HL-60 (cell line): Measurements from ENCODE around the gene LPCAT1.
"Not testable (repeated sequence)": the region's sequence is repeated elsewhere in the genome, so short reads cannot be mapped to it uniquely, and the experiment has no call there.

ENCODE experiments used
- DNase-seq, 2 experiments: peaks; one replicate each; pipeline ENCODE4 v3.0.0-alpha.2; 2010 to 2020; ENCODE audit warnings: low read depth in 1 of 2, low spot score in 1 of 2
- H3K27ac ChIP-seq: fragments of 250-450 bp; sonication (Bioruptor Pico); replicated peaks from 2 replicates; pipeline ENCODE4 v1.5.1; 2020; ENCODE audit warnings: mild to moderate bottlenecking, moderate library complexity
- H3K27me3 ChIP-seq: fragments of 250-450 bp; sonication (Bioruptor Pico); 2 replicates; pipeline ENCODE4 v1.5.1; 2021; ENCODE audit warnings: mild to moderate bottlenecking, moderate library complexity; ENCODE audit not compliant: insufficient read depth, poor library complexity, severe bottlenecking
- H3K4me3 ChIP-seq: replicated peaks from 2 replicates; pipeline ENCODE4 v1.5.1; 2011; ENCODE audit warnings: mild to moderate bottlenecking, control low read depth, low read length; ENCODE audit not compliant: insufficient read depth
- GABPA ChIP-seq: IDR thresholded peaks from 2 replicates; pipeline ENCODE4 v1.6.1; 2012; ENCODE audit warnings: low read depth
- POLR2AphosphoS5 ChIP-seq: IDR thresholded peaks from 2 replicates; pipeline ENCODE4 v1.6.1; 2012; ENCODE audit warnings: low read depth
- SPI1 ChIP-seq: IDR thresholded peaks from 2 replicates; pipeline ENCODE4 v1.6.1; 2012; ENCODE audit warnings: low read depth, mild to moderate bottlenecking, borderline replicate concordance
- TF ChIP-seq, protein P1 (sequence below): IDR thresholded peaks from one replicate; pipeline ENCODE4 v1.5.1; 2011; ENCODE audit warnings: low read length, control low read depth, inconsistent platforms; ENCODE audit not compliant: insufficient read depth
- TF ChIP-seq, protein P2 (sequence below): IDR thresholded peaks from 2 replicates; pipeline ENCODE4 v1.6.1; 2012; ENCODE audit warnings: low read depth; ENCODE audit not compliant: insufficient replicate concordance

Gene LPCAT1

DNA sequence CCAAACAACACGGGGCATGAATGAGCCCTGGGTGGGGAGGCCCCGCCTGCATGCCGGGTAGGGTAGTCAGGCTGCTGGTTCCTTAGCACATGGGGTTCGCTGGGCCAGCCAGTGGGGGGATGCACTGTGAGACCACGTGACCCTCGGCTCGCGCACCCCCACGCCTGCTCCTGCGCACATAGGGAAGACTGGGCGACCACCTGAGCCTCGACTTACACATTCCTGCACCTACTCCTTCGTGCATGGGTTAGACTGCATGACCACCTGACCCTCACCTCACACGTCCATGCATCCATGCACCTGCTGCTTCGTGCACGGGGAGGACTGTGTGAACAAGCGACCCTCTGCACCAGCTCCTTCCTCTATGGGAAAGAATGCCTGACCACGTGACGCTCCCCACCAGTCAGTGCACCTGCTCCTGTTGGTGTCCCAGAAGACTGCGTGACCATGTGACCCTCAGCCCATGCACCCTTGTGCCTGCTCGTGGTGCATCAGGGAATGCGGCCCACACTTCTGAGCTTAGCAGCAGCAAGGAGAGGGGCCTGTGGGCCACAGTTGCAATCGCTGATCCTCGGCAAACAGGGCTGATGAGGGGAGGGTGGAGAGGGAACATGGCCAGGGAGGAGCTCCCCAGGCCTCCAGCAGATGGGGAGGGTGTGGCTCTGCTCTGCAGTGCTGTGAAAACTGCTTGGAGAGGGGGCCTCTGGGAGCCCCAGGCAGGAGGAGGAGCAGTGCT lies 18.1 kb downstream of the LPCAT1 start:
- TF ChIP-seq GABPA = no peak
- no peak for TF ChIP-seq SPI1
- TF ChIP-seq, protein P1, sequence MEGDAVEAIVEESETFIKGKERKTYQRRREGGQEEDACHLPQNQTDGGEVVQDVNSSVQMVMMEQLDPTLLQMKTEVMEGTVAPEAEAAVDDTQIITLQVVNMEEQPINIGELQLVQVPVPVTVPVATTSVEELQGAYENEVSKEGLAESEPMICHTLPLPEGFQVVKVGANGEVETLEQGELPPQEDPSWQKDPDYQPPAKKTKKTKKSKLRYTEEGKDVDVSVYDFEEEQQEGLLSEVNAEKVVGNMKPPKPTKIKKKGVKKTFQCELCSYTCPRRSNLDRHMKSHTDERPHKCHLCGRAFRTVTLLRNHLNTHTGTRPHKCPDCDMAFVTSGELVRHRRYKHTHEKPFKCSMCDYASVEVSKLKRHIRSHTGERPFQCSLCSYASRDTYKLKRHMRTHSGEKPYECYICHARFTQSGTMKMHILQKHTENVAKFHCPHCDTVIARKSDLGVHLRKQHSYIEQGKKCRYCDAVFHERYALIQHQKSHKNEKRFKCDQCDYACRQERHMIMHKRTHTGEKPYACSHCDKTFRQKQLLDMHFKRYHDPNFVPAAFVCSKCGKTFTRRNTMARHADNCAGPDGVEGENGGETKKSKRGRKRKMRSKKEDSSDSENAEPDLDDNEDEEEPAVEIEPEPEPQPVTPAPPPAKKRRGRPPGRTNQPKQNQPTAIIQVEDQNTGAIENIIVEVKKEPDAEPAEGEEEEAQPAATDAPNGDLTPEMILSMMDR = no peak
- no peak for TF ChIP-seq POLR2AphosphoS5
- H3K4me3 ChIP-seq = no peak overlapping the region
- no peak for DNase-seq
- no peaks in the 10 kb centered on the region for H3K27me3 ChIP-seq
- H3K27ac ChIP-seq = no peak overlapping the region

DNA sequence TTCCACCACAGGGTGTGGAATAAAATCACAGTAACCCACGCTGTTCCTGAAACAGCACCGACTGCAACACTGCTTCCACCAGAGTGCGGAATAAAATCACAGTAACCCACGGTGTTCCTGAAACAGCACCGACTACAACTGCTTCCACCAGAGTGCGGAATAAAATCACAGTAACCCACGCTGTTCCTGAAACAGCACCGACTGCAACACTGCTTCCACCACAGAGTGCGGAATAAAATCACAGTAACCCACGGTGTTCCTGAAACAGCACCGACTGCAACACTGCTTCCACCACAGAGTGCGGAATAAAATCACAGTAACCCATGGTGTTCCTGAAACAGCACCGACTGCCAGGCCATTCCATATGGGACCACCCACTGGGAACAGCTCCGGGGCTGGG lies 18.7 kb downstream of the LPCAT1 start:
- not testable (repeated sequence) for H3K27ac ChIP-seq, H3K27me3 ChIP-seq, DNase-seq, H3K4me3 ChIP-seq

DNA sequence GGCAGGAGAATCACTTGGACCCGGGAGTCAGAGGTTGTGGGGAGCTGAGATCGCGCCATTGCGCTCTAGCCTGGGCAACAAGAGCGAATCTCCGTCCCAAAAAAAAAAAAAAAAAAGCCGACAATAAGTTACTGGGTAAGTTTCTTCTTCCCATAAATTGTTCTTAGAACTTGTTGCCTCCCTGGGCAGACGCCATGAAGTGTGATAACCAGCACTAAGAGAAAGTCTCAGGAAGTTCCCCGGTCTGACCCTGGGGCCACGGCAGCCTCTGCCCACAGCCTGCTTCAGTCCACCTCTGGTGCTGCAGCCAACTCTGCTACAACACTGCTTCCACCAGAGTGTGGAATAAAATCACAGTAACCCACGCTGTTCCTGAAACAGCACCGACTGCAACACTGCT lies 19.1 kb downstream of the LPCAT1 start:
- H3K27ac ChIP-seq = no peak overlapping the region
- H3K27me3 ChIP-seq = no peaks in the 10 kb centered on the region
- no peak for DNase-seq
- H3K4me3 ChIP-seq = no peak overlapping the region
- TF ChIP-seq POLR2AphosphoS5 = no peak

DNA sequence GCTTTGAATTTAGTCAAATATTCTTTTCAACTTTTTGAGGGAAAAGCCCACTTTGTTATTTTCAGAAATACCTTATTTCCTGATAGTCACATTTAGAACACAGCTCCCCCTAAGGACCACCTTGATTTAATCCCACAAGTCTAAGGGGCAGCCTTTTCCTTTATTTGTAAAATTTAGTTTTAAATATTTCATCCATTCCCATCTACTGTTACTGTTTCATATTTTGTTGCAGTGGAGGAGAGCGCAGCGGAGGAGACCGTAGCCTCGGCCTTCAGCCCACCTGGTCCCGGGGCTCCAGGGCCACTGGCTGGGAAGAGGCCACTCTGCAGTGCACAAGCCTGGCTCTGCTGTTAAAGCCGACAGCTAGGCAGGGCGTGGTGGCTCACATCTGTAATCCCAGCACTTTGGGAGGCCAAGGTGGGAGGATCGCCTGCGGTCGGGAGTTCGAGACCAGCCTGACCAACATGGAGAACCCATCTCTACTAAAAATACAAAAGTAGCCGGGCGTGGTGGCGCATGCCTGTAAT lies 19.6 kb downstream of the LPCAT1 start:
- H3K27me3 ChIP-seq = no peaks in the 10 kb centered on the region
- peak overlapping the region; percentile 62 for H3K27ac ChIP-seq
- no peak overlapping the region for H3K4me3 ChIP-seq
- TF ChIP-seq GABPA (no peak), POLR2AphosphoS5 (no peak), SPI1 (no peak)
- TF ChIP-seq, protein P1 = no peak
- TF ChIP-seq, protein P2, sequence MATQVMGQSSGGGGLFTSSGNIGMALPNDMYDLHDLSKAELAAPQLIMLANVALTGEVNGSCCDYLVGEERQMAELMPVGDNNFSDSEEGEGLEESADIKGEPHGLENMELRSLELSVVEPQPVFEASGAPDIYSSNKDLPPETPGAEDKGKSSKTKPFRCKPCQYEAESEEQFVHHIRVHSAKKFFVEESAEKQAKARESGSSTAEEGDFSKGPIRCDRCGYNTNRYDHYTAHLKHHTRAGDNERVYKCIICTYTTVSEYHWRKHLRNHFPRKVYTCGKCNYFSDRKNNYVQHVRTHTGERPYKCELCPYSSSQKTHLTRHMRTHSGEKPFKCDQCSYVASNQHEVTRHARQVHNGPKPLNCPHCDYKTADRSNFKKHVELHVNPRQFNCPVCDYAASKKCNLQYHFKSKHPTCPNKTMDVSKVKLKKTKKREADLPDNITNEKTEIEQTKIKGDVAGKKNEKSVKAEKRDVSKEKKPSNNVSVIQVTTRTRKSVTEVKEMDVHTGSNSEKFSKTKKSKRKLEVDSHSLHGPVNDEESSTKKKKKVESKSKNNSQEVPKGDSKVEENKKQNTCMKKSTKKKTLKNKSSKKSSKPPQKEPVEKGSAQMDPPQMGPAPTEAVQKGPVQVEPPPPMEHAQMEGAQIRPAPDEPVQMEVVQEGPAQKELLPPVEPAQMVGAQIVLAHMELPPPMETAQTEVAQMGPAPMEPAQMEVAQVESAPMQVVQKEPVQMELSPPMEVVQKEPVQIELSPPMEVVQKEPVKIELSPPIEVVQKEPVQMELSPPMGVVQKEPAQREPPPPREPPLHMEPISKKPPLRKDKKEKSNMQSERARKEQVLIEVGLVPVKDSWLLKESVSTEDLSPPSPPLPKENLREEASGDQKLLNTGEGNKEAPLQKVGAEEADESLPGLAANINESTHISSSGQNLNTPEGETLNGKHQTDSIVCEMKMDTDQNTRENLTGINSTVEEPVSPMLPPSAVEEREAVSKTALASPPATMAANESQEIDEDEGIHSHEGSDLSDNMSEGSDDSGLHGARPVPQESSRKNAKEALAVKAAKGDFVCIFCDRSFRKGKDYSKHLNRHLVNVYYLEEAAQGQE = no peak
- DNase-seq = no peak

DNA sequence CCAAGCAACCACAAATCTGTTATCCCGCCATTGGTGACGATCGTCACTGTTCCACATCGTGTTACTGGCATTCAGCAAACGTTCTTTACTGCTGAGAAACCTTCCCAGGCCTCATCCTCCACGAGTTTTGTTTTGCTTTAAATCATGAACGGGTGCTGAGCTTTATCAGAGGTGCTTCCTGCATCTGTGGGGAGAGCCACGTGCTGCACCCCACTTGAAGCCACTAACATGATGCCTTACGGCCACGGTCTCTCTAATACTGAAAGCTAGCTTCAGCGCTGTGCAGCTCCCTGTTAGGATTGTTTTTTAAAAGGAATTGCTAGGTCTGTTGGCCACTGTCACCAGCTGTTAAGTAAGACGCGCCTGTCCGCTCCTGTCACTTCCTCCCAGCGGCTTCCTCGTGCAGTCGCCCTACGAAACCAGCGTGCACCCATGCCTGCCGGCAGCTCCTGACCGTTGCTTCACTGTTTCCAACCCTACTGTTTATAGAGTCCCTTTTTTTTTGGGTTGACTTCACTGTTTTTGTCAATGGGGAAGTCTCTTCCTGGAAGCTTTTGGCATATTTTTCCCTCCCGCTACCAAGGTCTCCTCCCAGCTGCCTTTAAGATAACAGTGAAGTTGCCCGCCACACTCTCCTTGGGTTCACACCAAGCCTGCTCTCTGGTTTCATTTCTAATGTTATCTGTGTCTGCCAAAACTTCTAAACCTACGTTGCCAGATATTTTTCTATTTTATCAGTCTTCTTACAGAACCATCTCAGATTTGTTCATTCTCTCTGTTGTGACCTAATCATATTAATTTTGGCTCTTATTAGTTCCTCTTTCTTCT lies 20.3 kb downstream of the LPCAT1 start:
- H3K4me3 ChIP-seq = no peak overlapping the region; the same call in 1 of the 2 replicates
- peak; percentile 79 to 93 for DNase-seq
- no peaks in the 10 kb centered on the region for H3K27me3 ChIP-seq
- TF ChIP-seq, protein P1 = no peak
- TF ChIP-seq GABPA (no peak), POLR2AphosphoS5 (peak; percentile 66), SPI1 (peak; percentile 92)
- peak overlapping the region; percentile 62 for H3K27ac ChIP-seq
